Measurements from ENCODE around the gene NDST1.

Gene NDST1

GRCh38 chr5:150523472-150524350 lies 15.8 kb downstream of the NDST1 start:
- DNase-seq (ENCODE audit: low read depth, low spot score): no peak

- DNase-seq (ENCODE audit: low read depth, low spot score): no peak
These were observed 17.2 kb downstream of the NDST1 start for GRCh38 chr5:150525163-150525562.

GRCh38 chr5:150525781-150526180 lies 17.9 kb downstream of the NDST1 start:
- no peak for DNase-seq (ENCODE audit: low read depth, low spot score)

- no peak for DNase-seq (ENCODE audit: low read depth, low spot score)
These were observed 19.1 kb downstream of the NDST1 start for GRCh38 chr5:150527038-150527437.

- DNase-seq (ENCODE audit: low read depth, low spot score): no peak
These were observed 19.9 kb downstream of the NDST1 start for GRCh38 chr5:150527808-150528207.

- no peak for DNase-seq (ENCODE audit: low read depth, low spot score)
These were observed 21.1 kb downstream of the NDST1 start for GRCh38 chr5:150528924-150529546.

- no peak for DNase-seq (ENCODE audit: low read depth, low spot score)
These were observed 21.6 kb downstream of the NDST1 start for GRCh38 chr5:150529555-150529954.

- DNase-seq (ENCODE audit: low read depth, low spot score): no peak
These were observed 22.5 kb downstream of the NDST1 start for GRCh38 chr5:150530423-150530822.

- no peak for DNase-seq (ENCODE audit: low read depth, low spot score)
These were observed 23.1 kb downstream of the NDST1 start for GRCh38 chr5:150530951-150531588.

- DNase-seq (ENCODE audit: low read depth, low spot score): no peak
These were observed 23.8 kb downstream of the NDST1 start for GRCh38 chr5:150531686-150532085.

GRCh38 chr5:150532151-150532550 lies 24.2 kb downstream of the NDST1 start:
- no peak for DNase-seq (ENCODE audit: low read depth, low spot score)

GRCh38 chr5:150532996-150533395 lies 25.1 kb downstream of the NDST1 start:
- no peak for DNase-seq (ENCODE audit: low read depth, low spot score)

- no peak for DNase-seq (ENCODE audit: low read depth, low spot score)
These were observed 26.9 kb downstream of the NDST1 start for GRCh38 chr5:150534811-150535210.

- no peak for DNase-seq (ENCODE audit: low read depth, low spot score)
These were observed 27.7 kb downstream of the NDST1 start for GRCh38 chr5:150535611-150536010.

- DNase-seq (ENCODE audit: low read depth, low spot score): no peak
These were observed 30.3 kb downstream of the NDST1 start for GRCh38 chr5:150538007-150538917.

GRCh38 chr5:150539206-150539605 lies 31.3 kb downstream of the NDST1 start:
- DNase-seq (ENCODE audit: low read depth, low spot score): no peak

- DNase-seq (ENCODE audit: low read depth, low spot score): no peak
These were observed 32.1 kb downstream of the NDST1 start for GRCh38 chr5:150540042-150540441.

- DNase-seq (ENCODE audit: low read depth, low spot score): no peak
These were observed 32.9 kb downstream of the NDST1 start for GRCh38 chr5:150540615-150541396.

GRCh38 chr5:150541397-150541675 lies 33.4 kb downstream of the NDST1 start:
- no peak for DNase-seq (ENCODE audit: low read depth, low spot score)

- no peak for DNase-seq (ENCODE audit: low read depth, low spot score)
These were observed 34.0 kb downstream of the NDST1 start for GRCh38 chr5:150541895-150542294.

GRCh38 chr5:150542933-150543445 lies 35.1 kb downstream of the NDST1 start:
- DNase-seq (ENCODE audit: low read depth, low spot score): no peak

Data from activated naive CD8-positive, alpha-beta T cell treated with anti-CD3 and anti-CD28 coated beads, Interleukin-2, amount 50 U/mL, for 16 hours (primary cell).